ENCODE measurements around the gene CD44.

- TF ChIP-seq, protein P1, sequence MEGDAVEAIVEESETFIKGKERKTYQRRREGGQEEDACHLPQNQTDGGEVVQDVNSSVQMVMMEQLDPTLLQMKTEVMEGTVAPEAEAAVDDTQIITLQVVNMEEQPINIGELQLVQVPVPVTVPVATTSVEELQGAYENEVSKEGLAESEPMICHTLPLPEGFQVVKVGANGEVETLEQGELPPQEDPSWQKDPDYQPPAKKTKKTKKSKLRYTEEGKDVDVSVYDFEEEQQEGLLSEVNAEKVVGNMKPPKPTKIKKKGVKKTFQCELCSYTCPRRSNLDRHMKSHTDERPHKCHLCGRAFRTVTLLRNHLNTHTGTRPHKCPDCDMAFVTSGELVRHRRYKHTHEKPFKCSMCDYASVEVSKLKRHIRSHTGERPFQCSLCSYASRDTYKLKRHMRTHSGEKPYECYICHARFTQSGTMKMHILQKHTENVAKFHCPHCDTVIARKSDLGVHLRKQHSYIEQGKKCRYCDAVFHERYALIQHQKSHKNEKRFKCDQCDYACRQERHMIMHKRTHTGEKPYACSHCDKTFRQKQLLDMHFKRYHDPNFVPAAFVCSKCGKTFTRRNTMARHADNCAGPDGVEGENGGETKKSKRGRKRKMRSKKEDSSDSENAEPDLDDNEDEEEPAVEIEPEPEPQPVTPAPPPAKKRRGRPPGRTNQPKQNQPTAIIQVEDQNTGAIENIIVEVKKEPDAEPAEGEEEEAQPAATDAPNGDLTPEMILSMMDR (IDR thresholded peaks at IDR 0.05), result no peak
- no peak for TF ChIP-seq POLR2A (IDR thresholded peaks at IDR 0.05)
Measured at GRCh38 chr11:35151683-35152280, 12.8 kb downstream of the CD44 start.

Data from lower leg skin (tissue), 3 donors.